Epidermal melanocyte (primary cell): ENCODE data around the gene MTMR1.

ENCODE experiments used
- DNase-seq: peaks from one replicate; pipeline ENCODE4 v3.0.0; 2011; ENCODE audit warnings: low spot score; ENCODE audit not compliant: insufficient read length

The MTMR1 gene

GRCh38 chrX:150696866-150697265, 3.7 kb downstream of the MTMR1 start:
- no peak for DNase-seq

- DNase-seq, result no peak
Measured at GRCh38 chrX:150697641-150698040, 4.4 kb downstream of the MTMR1 start.

GRCh38 chrX:150698981-150699380, 5.8 kb downstream of the MTMR1 start:
- DNase-seq, result no peak

- no peak for DNase-seq
Measured at GRCh38 chrX:150700107-150700506, 6.9 kb downstream of the MTMR1 start.

- DNase-seq, result no peak
Measured at GRCh38 chrX:150701377-150701776, 8.2 kb downstream of the MTMR1 start.

- no peak for DNase-seq
Measured at GRCh38 chrX:150702966-150703694, 9.9 kb downstream of the MTMR1 start.

GRCh38 chrX:150703695-150703974, 10.4 kb downstream of the MTMR1 start:
- DNase-seq, result no peak

- no peak for DNase-seq
Measured at GRCh38 chrX:150704030-150704613, 10.9 kb downstream of the MTMR1 start.

GRCh38 chrX:150712619-150713018, 19.4 kb downstream of the MTMR1 start:
- DNase-seq, result no peak

GRCh38 chrX:150715184-150715583, 22.0 kb downstream of the MTMR1 start:
- DNase-seq, result no peak

GRCh38 chrX:150719621-150720020, 26.4 kb downstream of the MTMR1 start:
- no peak for DNase-seq

GRCh38 chrX:150729956-150730355, 36.8 kb downstream of the MTMR1 start:
- DNase-seq, result no peak

GRCh38 chrX:150730719-150731118, 37.5 kb downstream of the MTMR1 start:
- peak; percentile 20 for DNase-seq

- DNase-seq, result peak; percentile 38
Measured at GRCh38 chrX:150731795-150732194, 38.6 kb downstream of the MTMR1 start.

- DNase-seq, result no peak
Measured at GRCh38 chrX:150736475-150736874, 43.3 kb downstream of the MTMR1 start.

GRCh38 chrX:150752124-150752523, 58.9 kb downstream of the MTMR1 start:
- DNase-seq, result no peak

- no peak for DNase-seq
Measured at GRCh38 chrX:150753357-150753756, 60.2 kb downstream of the MTMR1 start.

- no peak for DNase-seq
Measured at GRCh38 chrX:150753968-150754367, 60.8 kb downstream of the MTMR1 start.

GRCh38 chrX:150757371-150757770, 64.2 kb downstream of the MTMR1 start:
- DNase-seq, result no peak

- no peak for DNase-seq
Measured at GRCh38 chrX:150759568-150760416, 66.6 kb downstream of the MTMR1 start.

- no peak for DNase-seq
Measured at GRCh38 chrX:150761176-150761818, 68.1 kb downstream of the MTMR1 start.

GRCh38 chrX:150761819-150762216, 68.6 kb downstream of the MTMR1 start:
- DNase-seq, result no peak
